Activated CD8-positive, alpha-beta memory T cell treated with anti-CD3 and anti-CD28 coated beads, Interleukin-2, amount 10 ng/mL, durations not matched to agents 7 days and 5 days (primary cell): ENCODE measurements around the gene TBC1D7. TPM values are rescaled to one million over a fixed set of nuclear protein-coding genes. Genes with fewer than 3 reads are reported as not detected.
A peak's percentile ranks its signal among the peaks of the same experiment; 100 is the strongest.

Experiments
- ATAC-seq: fragments of 150-1000 bp; cut with Tn5 transposase; one replicate; pipeline ENCODE4 v1.10.0; 2021; ENCODE audit warnings: moderate library complexity
- CTCF ChIA-PET: fragments of 350-600 bp; sonication (Branson Sonifier 250); formaldehyde crosslinking; loops from one replicate; lab custom pipeline; 2021; ENCODE audit warnings: antibody characterized with exemption; lab: Charles Lee
- DNase-seq: peaks from one replicate; pipeline ENCODE4 v3.0.0-alpha.2; 2020
- H3K27ac Mint-ChIP-seq: one replicate; pipeline ENCODE4 v1.8.0; 2021; ENCODE audit warnings: mild to moderate bottlenecking, mixed read lengths
- H3K27me3 Mint-ChIP-seq: one replicate; pipeline ENCODE4 v1.8.0; 2021; ENCODE audit warnings: mixed read lengths
- H3K36me3 Mint-ChIP-seq: one replicate; pipeline ENCODE4 v1.8.0; 2021; ENCODE audit warnings: mild to moderate bottlenecking, mixed read lengths
- H3K4me1 Mint-ChIP-seq: one replicate; pipeline ENCODE4 v1.8.0; 2021; ENCODE audit warnings: mixed read lengths
- H3K4me3 Mint-ChIP-seq: one replicate; pipeline ENCODE4 v1.8.0; 2021; ENCODE audit warnings: mild to moderate bottlenecking, moderate library complexity, mixed read lengths
- H3K9me3 Mint-ChIP-seq: one replicate; pipeline ENCODE4 v1.8.0; 2022; ENCODE audit warnings: low read depth, mixed read lengths
- total RNA-seq, 2 experiments: library from RNA; stranded (reverse); gene quantifications; one replicate each; pipeline ENCODE4 v1.2.3, GENCODE V29; 2021

The TBC1D7 gene
- total RNA-seq, 2 experiments from 2014 or later = 25.1 to 26.0 TPM

- Mint-ChIP-seq H3K36me3 (no peaks in the 10 kb centered on the region), H3K9me3 (no peaks in the 10 kb centered on the region), H3K4me3 (no peak overlapping the region), H3K27me3 (peaks cover 3% of the 10 kb centered on the region), H3K27ac (no peak overlapping the region), H3K4me1 (no peaks in the 10 kb centered on the region)
- CTCF ChIA-PET = no interaction called here
- ATAC-seq (no peak), DNase-seq (no peak)
These were observed 39.1 kb upstream of the TBC1D7 start for GRCh38 chr6:13367396-13367795.

GRCh38 chr6:13365320-13365719 lies 37.0 kb upstream of the TBC1D7 start:
- no peak overlapping the region for H3K4me3 Mint-ChIP-seq
- peaks cover 3% of the 10 kb centered on the region for H3K27me3 Mint-ChIP-seq
- no peaks in the 10 kb centered on the region for H3K9me3 Mint-ChIP-seq
- H3K4me1 Mint-ChIP-seq = peaks cover 6% of the 10 kb centered on the region
- no peaks in the 10 kb centered on the region for H3K36me3 Mint-ChIP-seq
- DNase-seq (no peak), ATAC-seq (no peak)
- CTCF ChIA-PET = interaction anchor here (1.2 kb wide), 1 partner anchor 8 kb away, joined by 3 read pairs; no protein-coding TSS in a partner anchor
- no peak overlapping the region for H3K27ac Mint-ChIP-seq

GRCh38 chr6:13364842-13365241 lies 36.5 kb upstream of the TBC1D7 start:
- Mint-ChIP-seq H3K4me3 (no peak overlapping the region), H3K27ac (no peak overlapping the region), H3K36me3 (no peaks in the 10 kb centered on the region), H3K9me3 (no peaks in the 10 kb centered on the region), H3K4me1 (peaks cover 6% of the 10 kb centered on the region), H3K27me3 (peaks cover 3% of the 10 kb centered on the region)
- DNase-seq (no peak), ATAC-seq (no peak)
- CTCF ChIA-PET = interaction anchor here (1.2 kb wide), 1 partner anchor 8 kb away, joined by 3 read pairs; no protein-coding TSS in a partner anchor

- DNase-seq (no peak), ATAC-seq (no peak)
- Mint-ChIP-seq H3K9me3 (no peaks in the 10 kb centered on the region), H3K4me3 (no peak overlapping the region), H3K27ac (no peak overlapping the region), H3K4me1 (peaks cover 10% of the 10 kb centered on the region), H3K36me3 (no peaks in the 10 kb centered on the region), H3K27me3 (peaks cover 2% of the 10 kb centered on the region)
- CTCF ChIA-PET = no interaction called here
These were observed 34.1 kb upstream of the TBC1D7 start for GRCh38 chr6:13362412-13362811.

DNA sequence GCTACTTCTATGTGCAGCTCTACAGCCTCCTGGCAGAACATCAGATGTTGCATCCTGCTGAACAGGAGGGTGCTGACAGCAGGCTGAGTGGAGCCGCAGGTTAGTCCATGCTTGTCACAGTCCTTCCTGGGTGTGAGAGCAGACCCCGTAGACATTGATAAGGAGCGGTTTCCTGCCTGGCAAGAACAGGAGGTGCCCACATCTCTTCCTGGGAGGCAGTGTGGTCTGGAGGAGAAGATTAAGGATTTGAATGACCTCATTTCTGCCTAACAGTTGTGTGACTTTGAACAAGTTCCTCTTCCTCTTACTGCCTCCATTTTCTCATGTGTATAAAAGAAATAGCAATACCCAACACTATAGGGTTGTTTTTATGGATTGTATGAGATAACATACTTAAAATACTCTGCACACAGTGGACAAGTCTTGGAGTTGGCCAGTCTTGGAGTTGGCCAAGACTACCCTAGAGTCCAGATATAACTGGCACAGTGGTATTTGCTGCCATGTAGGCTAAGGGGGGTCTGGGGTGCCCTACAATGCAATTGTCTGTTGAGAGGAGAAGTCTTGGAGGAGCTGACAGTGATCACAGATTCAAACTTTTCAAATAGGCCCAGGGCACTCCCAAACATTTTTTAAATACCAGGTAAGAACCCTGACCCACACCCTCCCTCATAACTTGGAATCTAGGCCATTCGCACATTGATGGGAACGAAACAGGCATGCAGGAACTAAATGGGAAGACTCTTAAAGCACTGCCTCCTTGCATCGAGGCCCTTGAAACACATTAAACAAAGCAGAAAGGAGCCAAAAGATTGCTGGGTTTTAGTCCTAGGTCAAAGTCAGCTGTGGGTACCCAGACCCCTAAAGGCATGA lies 32.6 kb upstream of the TBC1D7 start:
- no peak for ATAC-seq
- DNase-seq = no peak
- Mint-ChIP-seq H3K27me3 (no peaks in the 10 kb centered on the region), H3K27ac (no peak overlapping the region), H3K36me3 (no peaks in the 10 kb centered on the region), H3K9me3 (no peaks in the 10 kb centered on the region), H3K4me3 (no peak overlapping the region), H3K4me1 (peaks cover 25% of the 10 kb centered on the region)
- CTCF ChIA-PET = interaction anchor here (1.0 kb wide), 1 partner anchor 19 kb away, joined by 3 read pairs; no protein-coding TSS in a partner anchor

DNA sequence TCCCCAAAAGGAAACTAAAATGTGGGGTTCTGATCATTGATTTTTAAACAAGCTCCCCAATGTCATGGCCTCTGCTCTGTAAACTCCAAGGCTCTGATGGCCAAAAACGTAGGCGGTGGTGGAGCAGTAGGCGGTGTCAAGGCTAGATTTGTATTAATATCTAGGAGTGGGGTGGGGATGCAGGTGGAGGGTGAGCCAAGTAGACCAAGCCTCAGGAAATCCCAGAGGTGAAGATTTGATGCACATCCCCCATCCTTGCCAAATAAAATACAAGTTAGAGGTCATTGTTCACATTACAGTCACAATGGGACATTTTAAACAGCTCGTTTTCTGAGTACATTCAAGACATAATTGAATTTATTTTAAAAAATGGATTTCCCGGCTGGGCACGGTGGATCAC lies 30.9 kb upstream of the TBC1D7 start:
- H3K27ac Mint-ChIP-seq = no peak overlapping the region
- H3K27me3 Mint-ChIP-seq = no peaks in the 10 kb centered on the region
- no peaks in the 10 kb centered on the region for H3K36me3 Mint-ChIP-seq
- CTCF ChIA-PET = interaction anchor here (0.8 to 0.9 kb wide), 2 partner anchors 12 to 214 kb away, joined by 3 read pairs; no protein-coding TSS in a partner anchor
- H3K4me1 Mint-ChIP-seq = peaks cover 42% of the 10 kb centered on the region
- ATAC-seq (no peak), DNase-seq (no peak)
- no peak overlapping the region for H3K4me3 Mint-ChIP-seq
- H3K9me3 Mint-ChIP-seq = no peaks in the 10 kb centered on the region

DNA sequence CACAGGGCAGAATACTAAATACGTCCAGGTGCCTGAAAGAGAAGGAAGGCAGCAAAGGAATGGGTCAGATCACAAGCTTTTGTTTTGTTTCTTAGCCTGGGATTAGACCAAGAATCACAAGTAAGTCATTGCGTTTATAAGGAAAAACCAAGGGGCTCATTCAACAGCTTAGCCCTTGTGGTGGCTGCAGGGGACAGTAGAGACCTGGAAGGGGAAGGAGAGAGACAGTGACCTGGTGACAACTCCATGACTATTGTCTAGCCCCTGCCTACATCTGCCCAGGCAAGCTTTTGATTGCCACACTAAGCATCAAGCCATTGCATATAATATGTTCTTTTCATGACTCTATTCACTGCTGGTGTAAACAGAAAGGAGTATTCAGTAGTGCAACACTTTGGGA lies 30.2 kb upstream of the TBC1D7 start:
- Mint-ChIP-seq H3K4me3 (no peak overlapping the region), H3K27ac (no peak overlapping the region), H3K4me1 (peaks cover 49% of the 10 kb centered on the region), H3K36me3 (no peaks in the 10 kb centered on the region), H3K9me3 (no peaks in the 10 kb centered on the region), H3K27me3 (no peaks in the 10 kb centered on the region)
- DNase-seq (no peak), ATAC-seq (no peak)
- CTCF ChIA-PET = interaction anchor here (0.7 to 2.5 kb wide), 3 partner anchors 21 to 216 kb away, joined by 3 to 17 read pairs (median 4); partner anchors contain the start of gene SIRT5

- no peak for DNase-seq
- no peaks in the 10 kb centered on the region for H3K36me3 Mint-ChIP-seq
- H3K4me3 Mint-ChIP-seq = no peak overlapping the region
- H3K27ac Mint-ChIP-seq = peak overlapping the region; percentile 96
- no peaks in the 10 kb centered on the region for H3K27me3 Mint-ChIP-seq
- no peaks in the 10 kb centered on the region for H3K9me3 Mint-ChIP-seq
- peaks cover 50% of the 10 kb centered on the region for H3K4me1 Mint-ChIP-seq
- ATAC-seq = no peak
- CTCF ChIA-PET = interaction anchor here (1.1 to 3.1 kb wide), 6 partner anchors 8 to 217 kb away, joined by 3 to 17 read pairs (median 6); partner anchors contain the start of genes SIRT5 and TBC1D7
These were observed 29.3 kb upstream of the TBC1D7 start for GRCh38 chr6:13357551-13358075.

- Mint-ChIP-seq H3K36me3 (no peaks in the 10 kb centered on the region), H3K9me3 (no peaks in the 10 kb centered on the region), H3K4me1 (peaks cover 50% of the 10 kb centered on the region), H3K27me3 (no peaks in the 10 kb centered on the region), H3K27ac (peak overlapping the region; percentile 96), H3K4me3 (peak overlapping the region; percentile 65)
- DNase-seq (peak; percentile 45), ATAC-seq (peak; percentile 90)
- CTCF ChIA-PET = interaction anchor here (1.0 to 3.1 kb wide), 9 partner anchors 9 to 219 kb away, joined by 3 to 17 read pairs (median 5); partner anchors contain the start of genes SIRT5 and TBC1D7
These were observed 27.9 kb upstream of the TBC1D7 start for GRCh38 chr6:13355999-13356785.

DNA sequence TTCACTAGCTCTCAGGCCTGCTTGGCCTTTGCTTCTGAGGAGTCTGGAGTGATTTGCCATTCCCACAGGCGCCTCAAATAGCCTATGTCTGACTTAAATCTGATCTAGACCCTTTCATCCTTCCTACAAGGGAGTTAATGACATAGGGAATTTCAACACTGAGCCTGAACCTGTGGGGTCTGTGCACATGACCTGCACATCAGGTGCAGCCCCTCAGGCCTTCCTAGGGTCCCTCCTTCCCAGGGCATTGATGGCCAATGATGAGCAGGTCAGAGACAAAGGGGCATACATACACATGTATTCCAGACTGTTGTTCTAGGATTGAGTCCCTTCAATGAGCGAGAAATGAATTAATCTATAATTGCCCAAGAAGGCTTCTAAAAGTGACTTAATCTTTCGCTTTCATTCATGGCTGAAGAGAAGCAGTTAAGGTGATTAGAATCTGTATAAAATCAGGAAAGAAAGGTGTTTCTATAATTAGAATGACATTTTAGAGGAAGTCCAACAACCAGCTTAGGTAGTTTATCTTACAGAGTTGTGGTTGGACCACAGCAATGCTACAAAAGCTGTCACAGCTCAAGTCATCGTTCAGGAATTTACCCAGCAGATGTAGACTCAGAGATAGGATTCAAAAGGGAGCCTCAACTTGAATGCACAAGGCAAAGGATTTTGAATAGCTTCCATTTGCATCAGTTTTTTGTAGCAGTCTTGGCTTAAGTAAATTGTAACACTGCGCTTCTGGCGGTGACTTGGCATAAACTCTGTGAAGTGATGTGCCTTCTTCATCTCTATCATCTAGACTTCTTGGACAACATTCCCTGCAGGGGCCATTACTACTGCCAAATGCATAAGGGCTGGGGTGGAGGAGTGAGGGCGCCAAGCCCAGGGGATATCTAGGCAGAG lies 27.0 kb upstream of the TBC1D7 start:
- H3K27ac Mint-ChIP-seq = peak overlapping the region; percentile 96
- ATAC-seq (peak; percentile 67), DNase-seq (peak; percentile 54)
- peaks cover 44% of the 10 kb centered on the region for H3K4me1 Mint-ChIP-seq
- H3K9me3 Mint-ChIP-seq = no peaks in the 10 kb centered on the region
- CTCF ChIA-PET = interaction anchor here (0.7 to 3.1 kb wide), 15 partner anchors 9 to 220 kb away, joined by 3 to 12 read pairs (median 4); partner anchors contain the start of genes GFOD1, SIRT5 and TBC1D7
- H3K27me3 Mint-ChIP-seq = no peaks in the 10 kb centered on the region
- H3K4me3 Mint-ChIP-seq = peak overlapping the region; percentile 65
- no peaks in the 10 kb centered on the region for H3K36me3 Mint-ChIP-seq

DNA sequence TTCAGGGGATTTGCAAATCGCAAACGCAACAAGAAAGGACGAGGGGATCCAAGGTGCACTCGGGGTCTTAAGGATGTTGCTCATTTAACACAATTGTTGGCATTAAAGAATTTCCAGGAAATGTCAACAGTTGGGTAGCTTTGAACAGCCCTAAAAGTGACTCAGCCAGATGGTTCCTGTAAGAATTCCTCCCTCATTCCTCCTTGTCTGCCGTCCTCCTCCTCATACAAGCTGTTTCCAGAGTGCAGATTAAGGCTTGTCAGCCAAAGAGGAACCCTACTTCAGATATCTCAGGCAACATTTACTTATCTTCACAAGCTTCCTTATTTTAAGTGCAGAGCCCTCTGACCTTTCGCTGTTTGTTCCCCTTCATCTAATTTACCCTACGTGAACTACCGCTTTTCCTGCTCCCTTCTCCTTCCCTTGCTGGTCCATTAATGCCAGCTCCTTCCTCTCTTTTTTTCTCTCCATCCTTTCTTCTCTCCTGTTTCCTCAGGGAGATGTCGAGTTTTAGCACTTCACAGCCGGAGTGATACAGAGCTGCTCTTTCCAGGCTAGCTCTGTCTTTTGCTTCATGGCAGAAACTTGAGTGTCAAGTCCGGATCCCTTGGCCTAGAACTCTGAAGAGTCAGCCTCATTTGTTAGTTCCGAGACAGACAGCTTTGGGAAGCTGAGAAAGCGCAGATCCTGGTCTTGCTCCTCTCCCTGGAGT lies 26.1 kb upstream of the TBC1D7 start:
- Mint-ChIP-seq H3K9me3 (no peaks in the 10 kb centered on the region), H3K36me3 (no peaks in the 10 kb centered on the region), H3K4me3 (no peak overlapping the region), H3K27ac (peak overlapping the region; percentile 96), H3K4me1 (peaks cover 44% of the 10 kb centered on the region), H3K27me3 (no peaks in the 10 kb centered on the region)
- DNase-seq (no peak), ATAC-seq (no peak)
- CTCF ChIA-PET = interaction anchor here (0.7 to 3.1 kb wide), 12 partner anchors 14 to 261 kb away, joined by 3 to 12 read pairs (median 4); partner anchors contain the start of genes GFOD1, NOL7 and SIRT5

- ATAC-seq = no peak
- CTCF ChIA-PET = no interaction called here
- Mint-ChIP-seq H3K27ac (no peak overlapping the region), H3K27me3 (no peaks in the 10 kb centered on the region), H3K9me3 (no peaks in the 10 kb centered on the region), H3K4me1 (peaks cover 37% of the 10 kb centered on the region), H3K36me3 (no peaks in the 10 kb centered on the region), H3K4me3 (no peak overlapping the region)
- no peak for DNase-seq
These were observed 23.8 kb upstream of the TBC1D7 start for GRCh38 chr6:13352165-13352564.
